Right lobe of liver (tissue), 6 donors: ENCODE measurements around the gene SLC2A11. TPM values are rescaled to one million over a fixed set of nuclear protein-coding genes. Genes with fewer than 3 reads are reported as not detected.

ENCODE experiments used
- ATAC-seq, 4 donors: fragments of 200-7000 bp; cut with Tn5 transposase; one replicate each; pipeline ENCODE4 v1.9.1; 2020; ENCODE audit warnings: mild to moderate bottlenecking in 4 of 4, moderate library complexity in 4 of 4
- DNase-seq, 3 donors: peaks; one replicate each; pipeline ENCODE4 v3.0.0-alpha.2; 2020
- H3K27ac ChIP-seq, 3 donors: fragments of 200-600 bp; one replicate each; pipeline ENCODE4 v1.8.0; 2022
- H3K27me3 ChIP-seq, 2 donors: fragments of 200-600 bp; one replicate each; pipeline ENCODE4 v1.8.0; 2022
- H3K36me3 ChIP-seq, 4 donors: fragments of 200-600 bp; sonication (generic) in 1 of 4; one replicate each; pipeline versions ENCODE4 v1.5.1 to v1.8.0; 2017 to 2022; ENCODE audit warnings: control low read depth in 1 of 4
- H3K4me1 ChIP-seq, 4 donors: fragments of 200-600 bp; sonication (generic) in 1 of 4; one replicate each; pipeline versions ENCODE4 v1.5.1 to v1.8.0; 2017 to 2022; ENCODE audit warnings: control low read depth in 1 of 4
- H3K4me3 ChIP-seq, 3 donors: fragments of 200-600 bp; one replicate each; pipeline ENCODE4 v1.8.0; 2022
- H3K9me3 ChIP-seq, 4 donors: fragments of 200-600 bp; sonication (generic) in 1 of 4; one replicate each; pipeline versions ENCODE4 v1.5.1 to v1.8.0; 2017 to 2022; ENCODE audit warnings: control low read depth in 1 of 4
- POLR2A ChIP-seq: fragments of 450-650 bp; IDR thresholded peaks from one replicate; pipeline ENCODE4 v1.6.1; 2017; ENCODE audit warnings: antibody characterized with exemption, mild to moderate bottlenecking
- WGBS: methylation state at CpG from one replicate; pipeline ENCODE4 v1.1.6; 2018; ENCODE audit warnings: low coverage, low lambda C conversion rate; ENCODE audit not compliant: insufficient coverage; ENCODE audit errors: missing lambda C conversion rate; 5-methylcytosine and 5-hydroxymethylcytosine counted together
- intact Hi-C, 2 donors: fragments of 100-400 bp; cut with DNase I; formaldehyde crosslinking; loops; one replicate each; pipeline versions ENCODE4 v1.11.2 to v1.14.1; 2022
- long read RNA-seq: library from polyadenylated mRNA; unstranded; transcript quantifications from one replicate; pipeline ENCODE4 v2.0.0, GENCODE V29; 2019
- total RNA-seq, 6 experiments: library from RNA; depleted of rRNA in 2 of 6; stranded (reverse); fragments of >200 nt in 2 of 6; fragmentation: NEBNext Ultra II Directional in 3 of 6; extraction: Animal tissue kit (Norgen Biotek cat#: 25700) in 3 of 6; gene quantifications; one replicate each; pipeline versions ENCODE4 v1.1.0 to v1.2.4, GENCODE V29; 2016 to 2023
- TF ChIP-seq, protein P1 (sequence below), 4 donors: fragments of 200-600 bp in 3 of 4; fragments of 450-650 bp in 1 of 4; IDR thresholded peaks; one replicate each; pipeline versions ENCODE4 v1.5.1 to v1.8.0; 2016 to 2022; ENCODE audit warnings: antibody characterized with exemption in 4 of 4, mild to moderate bottlenecking in 2 of 4
- donor health status: DM: no; HTN: yes; CAD: no.
- donor health status: DM: no; HTN: no; CAD: no.
- donor health status: DM: no; HTN: no; CAD: no.
- donor health status: DM: no; HTN: yes; CAD: no.
- donor health status: DM: no; HTN: yes; CAD: no.

SLC2A11 gene, protein sequence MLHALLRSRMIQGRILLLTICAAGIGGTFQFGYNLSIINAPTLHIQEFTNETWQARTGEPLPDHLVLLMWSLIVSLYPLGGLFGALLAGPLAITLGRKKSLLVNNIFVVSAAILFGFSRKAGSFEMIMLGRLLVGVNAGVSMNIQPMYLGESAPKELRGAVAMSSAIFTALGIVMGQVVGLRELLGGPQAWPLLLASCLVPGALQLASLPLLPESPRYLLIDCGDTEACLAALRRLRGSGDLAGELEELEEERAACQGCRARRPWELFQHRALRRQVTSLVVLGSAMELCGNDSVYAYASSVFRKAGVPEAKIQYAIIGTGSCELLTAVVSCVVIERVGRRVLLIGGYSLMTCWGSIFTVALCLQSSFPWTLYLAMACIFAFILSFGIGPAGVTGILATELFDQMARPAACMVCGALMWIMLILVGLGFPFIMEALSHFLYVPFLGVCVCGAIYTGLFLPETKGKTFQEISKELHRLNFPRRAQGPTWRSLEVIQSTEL
- total RNA-seq, result 1 to 10 TPM; 2.9 to 7.1 (median 5.0) TPM
- long read RNA-seq, result 0 reads

DNA sequence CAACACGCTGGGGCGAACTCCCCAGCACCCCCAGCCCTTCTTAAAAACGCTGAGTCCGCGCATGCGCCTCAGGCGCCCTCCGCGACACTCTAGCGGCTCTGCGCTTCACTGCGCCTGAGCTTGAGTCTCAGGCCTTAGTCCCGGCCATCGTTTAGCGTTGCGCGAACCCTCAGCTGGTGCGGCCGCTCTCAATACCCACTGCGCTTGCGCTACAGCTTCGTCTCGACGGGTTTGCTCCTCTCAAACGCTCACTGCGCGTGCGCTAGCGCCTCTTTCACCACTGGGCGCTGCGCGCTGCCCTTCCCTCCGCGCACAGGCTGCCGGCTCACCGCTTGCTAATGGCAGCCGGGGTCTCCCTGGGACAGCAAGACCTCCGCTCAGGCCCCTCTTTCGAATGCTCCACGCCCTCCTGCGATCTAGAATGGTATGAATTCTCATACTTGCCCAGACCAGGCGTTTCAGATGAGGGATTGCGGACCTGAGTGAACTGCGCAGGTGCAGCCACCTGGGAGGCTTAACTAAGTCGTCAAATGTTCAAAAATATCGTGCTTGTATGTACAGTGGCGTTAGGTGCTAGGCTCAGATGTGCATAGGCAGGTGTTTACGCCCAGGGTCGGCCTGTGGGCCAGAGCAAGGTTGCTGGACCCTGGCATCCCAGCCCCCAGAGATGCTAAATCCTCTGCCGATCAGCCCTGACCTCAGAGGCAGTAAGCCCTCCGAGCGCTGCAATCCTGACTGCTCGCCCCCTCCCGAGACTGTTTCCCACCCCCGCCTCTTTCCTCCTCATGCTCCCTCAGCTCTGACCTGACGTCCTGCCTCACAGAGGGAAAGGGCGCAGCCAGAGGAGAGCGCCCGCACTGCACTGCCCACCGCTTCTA is at the start of gene SLC2A11:
Gene SLC2A11 (plus strand): TSS at position 270 of the 878 bp plus-strand sequence. CDS start 125 bp downstream, at position 395.
- peaks cover 0 to under 1% (median 0%) of the 10 kb centered on the region in 4 donors for H3K36me3 ChIP-seq
- intact Hi-C loops, result no loop called here
- H3K4me3 ChIP-seq, result peak within 1 kb of the TSS; percentile 62 to 78 (median 65)
- H3K4me1 ChIP-seq, result peaks cover 0 to 10% (median 0%) of the 10 kb centered on the region in 4 donors
- H3K27me3 ChIP-seq, result no peaks in the 10 kb centered on the region
- H3K9me3 ChIP-seq, result no peaks in the 10 kb centered on the region
- H3K27ac ChIP-seq, result peak within 1 kb of the TSS; percentile 57 to 80 (median 77)
- ATAC-seq, result peak; percentile 94 to 96 (median 96)
- peak; percentile 97 to 98 (median 98) for DNase-seq
- peak; percentile 78 for TF ChIP-seq POLR2A
- TF ChIP-seq, protein P1, sequence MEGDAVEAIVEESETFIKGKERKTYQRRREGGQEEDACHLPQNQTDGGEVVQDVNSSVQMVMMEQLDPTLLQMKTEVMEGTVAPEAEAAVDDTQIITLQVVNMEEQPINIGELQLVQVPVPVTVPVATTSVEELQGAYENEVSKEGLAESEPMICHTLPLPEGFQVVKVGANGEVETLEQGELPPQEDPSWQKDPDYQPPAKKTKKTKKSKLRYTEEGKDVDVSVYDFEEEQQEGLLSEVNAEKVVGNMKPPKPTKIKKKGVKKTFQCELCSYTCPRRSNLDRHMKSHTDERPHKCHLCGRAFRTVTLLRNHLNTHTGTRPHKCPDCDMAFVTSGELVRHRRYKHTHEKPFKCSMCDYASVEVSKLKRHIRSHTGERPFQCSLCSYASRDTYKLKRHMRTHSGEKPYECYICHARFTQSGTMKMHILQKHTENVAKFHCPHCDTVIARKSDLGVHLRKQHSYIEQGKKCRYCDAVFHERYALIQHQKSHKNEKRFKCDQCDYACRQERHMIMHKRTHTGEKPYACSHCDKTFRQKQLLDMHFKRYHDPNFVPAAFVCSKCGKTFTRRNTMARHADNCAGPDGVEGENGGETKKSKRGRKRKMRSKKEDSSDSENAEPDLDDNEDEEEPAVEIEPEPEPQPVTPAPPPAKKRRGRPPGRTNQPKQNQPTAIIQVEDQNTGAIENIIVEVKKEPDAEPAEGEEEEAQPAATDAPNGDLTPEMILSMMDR (IDR thresholded peaks at IDR 0.05), result peak in 2 of 4 donors; percentile 16 to 35
- WGBS, result 3% methylated on average over 24 of the region's 60 CpGs

DNA sequence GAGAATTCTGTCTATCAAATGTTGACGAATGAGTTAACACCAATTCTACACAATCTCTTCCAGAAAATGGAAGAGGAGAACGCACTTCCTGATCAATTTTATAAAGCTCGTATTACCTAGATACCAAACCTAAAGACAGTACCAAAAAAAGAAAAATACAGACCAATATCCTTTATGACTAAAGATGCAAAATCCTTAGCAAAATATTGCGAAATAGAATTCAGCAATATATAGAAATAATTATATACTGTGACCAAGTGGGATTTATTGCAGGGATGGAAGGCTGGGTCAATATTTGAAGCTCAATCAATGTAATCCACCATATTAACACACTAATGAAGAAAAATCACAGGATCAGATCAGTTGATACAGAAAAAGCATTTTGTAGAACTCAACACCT is 45.3 kb upstream of the SLC2A11 start:
- Histone ChIP-seq H3K36me3 (peaks cover 0 to 15% (median 8%) of the 10 kb centered on the region in 4 donors), H3K27ac (no peak overlapping the region), H3K27me3 (no peaks in the 10 kb centered on the region), H3K4me3 (no peak overlapping the region), H3K4me1 (no peaks in the 10 kb centered on the region), H3K9me3 (no peaks in the 10 kb centered on the region)
- intact Hi-C loops, result no loop called here
- DNase-seq (no peak), ATAC-seq (no peak)
- 98% methylated on average over 4 of the region's 4 CpGs for WGBS
- TF ChIP-seq POLR2A, result no peak
- TF ChIP-seq, protein P1 (IDR thresholded peaks at IDR 0.05), result no peak

DNA sequence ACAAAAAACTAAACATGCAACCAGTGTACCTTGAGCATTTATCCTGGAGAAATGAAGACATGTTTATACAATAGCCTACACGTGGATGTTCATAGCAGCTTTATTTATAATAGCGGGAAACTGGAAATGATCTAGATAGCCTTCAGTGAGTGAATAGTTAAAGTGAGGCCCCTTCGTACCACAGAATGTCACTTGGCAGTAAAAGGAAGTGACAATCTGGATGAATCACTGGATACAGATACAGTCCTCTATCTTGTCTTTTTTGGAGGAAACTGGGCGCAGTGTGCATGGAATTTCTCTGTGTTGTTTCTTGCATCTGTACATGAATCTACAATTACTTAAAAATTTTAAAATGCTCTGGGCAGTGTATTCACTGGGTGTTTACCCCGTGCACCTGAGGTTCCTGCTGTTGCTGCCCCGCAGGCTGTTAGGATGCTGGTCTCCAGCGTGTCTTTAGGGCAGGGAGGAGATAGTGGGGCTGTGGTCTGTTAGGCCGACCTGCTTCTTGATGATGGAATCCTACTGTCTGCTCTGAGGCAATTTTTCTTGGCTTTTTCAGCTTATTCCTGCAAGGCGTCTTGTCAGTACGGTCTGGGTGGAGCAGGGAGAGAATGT is 42.0 kb upstream of the SLC2A11 start:
- Histone ChIP-seq H3K36me3 (peaks cover 0 to 27% (median 11%) of the 10 kb centered on the region in 4 donors), H3K27me3 (no peaks in the 10 kb centered on the region), H3K4me1 (no peaks in the 10 kb centered on the region), H3K4me3 (no peak overlapping the region), H3K27ac (no peak overlapping the region), H3K9me3 (no peaks in the 10 kb centered on the region)
- WGBS, result 93% methylated on average over 4 of the region's 10 CpGs
- DNase-seq (peak in 1 of 3 donors; percentile 18), ATAC-seq (no peak)
- intact Hi-C loops, result no loop called here
- TF ChIP-seq POLR2A, result no peak
- TF ChIP-seq, protein P1 (IDR thresholded peaks at IDR 0.05), result no peak
